Epithelial cell of prostate (primary cell): ENCODE results near the gene OR2J3.
"Not testable (repeated sequence)": the region's sequence is repeated elsewhere in the genome, so short reads cannot be mapped to it uniquely, and the experiment has no call there.

ENCODE experiments used
- DNase-seq: peaks from one replicate; pipeline ENCODE4 v3.0.0-alpha.2; 2011; ENCODE audit warnings: low read depth, low spot score
- H3K27ac ChIP-seq: fragments of 450-650 bp; 2 replicates; pipeline ENCODE4 v1.5.1; 2017; ENCODE audit warnings: mild to moderate bottlenecking

The OR2J3 gene

DNA sequence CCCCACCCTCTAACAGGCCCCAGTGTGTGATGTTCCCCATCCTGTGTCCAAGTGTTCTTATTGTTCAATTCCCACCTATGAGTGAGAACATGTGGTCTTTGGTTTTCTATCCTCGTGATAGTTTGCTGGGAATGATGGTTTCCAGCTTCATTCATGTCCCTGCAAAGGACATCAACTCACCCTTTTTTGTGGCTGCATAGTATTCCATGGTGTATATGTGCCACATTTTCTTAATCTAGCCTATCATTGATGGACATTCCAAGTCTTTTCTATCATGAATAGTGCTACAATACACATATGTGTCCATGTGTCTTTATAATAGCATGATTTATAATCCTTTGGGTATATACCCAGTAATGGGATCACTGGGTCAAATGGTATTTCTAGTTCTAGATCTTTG is 47.3 kb downstream of the OR2J3 start:
- not testable (repeated sequence) for H3K27ac ChIP-seq, DNase-seq

- not testable (repeated sequence) for H3K27ac ChIP-seq, DNase-seq
Observed at GRCh38 chr6:29159922-29160321, 52.1 kb downstream of the OR2J3 start.
